Measurements from ENCODE around the gene USP36.

DNA sequence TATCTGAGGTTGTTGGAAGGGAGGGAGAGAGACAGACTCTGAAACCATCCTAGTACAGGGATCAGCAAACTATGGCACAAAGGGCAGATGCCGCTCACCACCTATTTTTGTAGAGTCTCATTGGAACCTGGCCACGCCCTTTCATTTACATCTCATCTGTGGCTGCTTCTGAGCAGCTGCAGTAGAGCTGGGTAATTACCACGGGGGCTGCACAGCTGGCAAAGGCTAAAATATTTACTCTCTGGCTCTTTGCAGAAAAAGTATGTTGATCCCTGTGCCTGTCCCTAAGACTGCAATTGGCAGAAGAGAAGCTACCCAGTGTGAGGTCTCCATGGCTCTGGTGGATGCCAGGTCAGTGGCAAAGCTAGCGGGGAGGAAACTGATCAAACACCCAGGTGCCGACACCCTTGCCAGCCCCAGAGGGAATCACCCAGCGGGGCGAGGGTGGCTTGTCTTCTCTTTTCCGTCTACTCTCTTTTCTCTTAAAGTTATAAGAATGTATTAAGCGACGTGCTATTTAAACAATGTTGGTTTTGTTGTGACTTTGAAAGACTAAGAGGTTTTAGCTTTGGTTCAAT is 48.4 kb upstream of the USP36 start:
- no peak for TF ChIP-seq TAL1 (IDR thresholded peaks at IDR 0.05)
- no peak for TF ChIP-seq FOXM1 (IDR thresholded peaks at IDR 0.05; ENCODE audit: low read depth)
- TF ChIP-seq FOXM1 (CRISPR knock-in tag; IDR thresholded peaks at IDR 0.05; ENCODE audit: low read depth) = no peak
- no peak for TF ChIP-seq ZNF561 (CRISPR knock-in tag; conservative IDR thresholded peaks at IDR 0.05)
- TF ChIP-seq ZBTB8A (IDR thresholded peaks at IDR 0.05; ENCODE audit: partially characterized antibody) = no peak
- TF ChIP-seq, protein P1, sequence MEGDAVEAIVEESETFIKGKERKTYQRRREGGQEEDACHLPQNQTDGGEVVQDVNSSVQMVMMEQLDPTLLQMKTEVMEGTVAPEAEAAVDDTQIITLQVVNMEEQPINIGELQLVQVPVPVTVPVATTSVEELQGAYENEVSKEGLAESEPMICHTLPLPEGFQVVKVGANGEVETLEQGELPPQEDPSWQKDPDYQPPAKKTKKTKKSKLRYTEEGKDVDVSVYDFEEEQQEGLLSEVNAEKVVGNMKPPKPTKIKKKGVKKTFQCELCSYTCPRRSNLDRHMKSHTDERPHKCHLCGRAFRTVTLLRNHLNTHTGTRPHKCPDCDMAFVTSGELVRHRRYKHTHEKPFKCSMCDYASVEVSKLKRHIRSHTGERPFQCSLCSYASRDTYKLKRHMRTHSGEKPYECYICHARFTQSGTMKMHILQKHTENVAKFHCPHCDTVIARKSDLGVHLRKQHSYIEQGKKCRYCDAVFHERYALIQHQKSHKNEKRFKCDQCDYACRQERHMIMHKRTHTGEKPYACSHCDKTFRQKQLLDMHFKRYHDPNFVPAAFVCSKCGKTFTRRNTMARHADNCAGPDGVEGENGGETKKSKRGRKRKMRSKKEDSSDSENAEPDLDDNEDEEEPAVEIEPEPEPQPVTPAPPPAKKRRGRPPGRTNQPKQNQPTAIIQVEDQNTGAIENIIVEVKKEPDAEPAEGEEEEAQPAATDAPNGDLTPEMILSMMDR (IDR thresholded peaks at IDR 0.05 in 2 of 3, conservative IDR thresholded peaks at IDR 0.05 in 1 of 3; ENCODE audit: insufficient read depth in 2 of 3, low read depth in 1 of 3, low read length in 3 of 3) = no peak
- TF ChIP-seq ZNF583 (CRISPR knock-in tag; IDR thresholded peaks at IDR 0.05) = no peak
- no peak for TF ChIP-seq CHD2 (IDR thresholded peaks at IDR 0.05; ENCODE audit: low read depth, low read length)
- no peak for TF ChIP-seq TARDBP (IDR thresholded peaks at IDR 0.05)
- no peak for TF ChIP-seq NFYB (IDR thresholded peaks at IDR 0.05; ENCODE audit: extremely low read depth, insufficient read length)
- TF ChIP-seq GTF2F1 (IDR thresholded peaks at IDR 0.05; ENCODE audit: low read depth, low read length) = no peak
- no peak; the same call in 1 of the 2 replicates for TF ChIP-seq EZH2 (IDR thresholded peaks at IDR 0.05; ENCODE audit: borderline replicate concordance, low read depth, low read length)
- TF ChIP-seq ERF (CRISPR knock-in tag; IDR thresholded peaks at IDR 0.05) = no peak
- no peak for TF ChIP-seq MEF2D (tag; conservative IDR thresholded peaks at IDR 0.05; ENCODE audit: low read depth)
- no peak for TF ChIP-seq ZFP30 (CRISPR knock-in tag; IDR thresholded peaks at IDR 0.05; ENCODE audit: borderline replicate concordance)

All from K562 (cell line).